H1 (cell line): Measurements from ENCODE around the gene PROCR. TPM values are rescaled to one million over a fixed set of nuclear protein-coding genes. Genes with fewer than 3 reads are reported as not detected.

Experiments
- CBX8 ChIP-seq: fragments of 300-800, 300-1000 bp; sonication (generic); IDR thresholded peaks from 2 replicates; pipeline ENCODE4 v1.7.1; 2016; ENCODE audit warnings: low read depth, low read length, borderline replicate concordance
- CEBPB ChIP-seq: IDR thresholded peaks from 2 replicates; pipeline ENCODE4 v1.6.1; 2012; ENCODE audit warnings: low read depth, low read length
- EZH2 ChIP-seq: fragments of 200-600 bp; sonication (generic); IDR thresholded peaks from 2 replicates; pipeline ENCODE4 v1.7.1; 2012; ENCODE audit warnings: low read depth, mild to moderate bottlenecking, moderate library complexity, low read length, inconsistent platforms; ENCODE audit not compliant: severe bottlenecking
- GABPA ChIP-seq: IDR thresholded peaks from 2 replicates; pipeline ENCODE4 v1.6.1; 2011; ENCODE audit warnings: mild to moderate bottlenecking, low read length, moderate library complexity, borderline replicate concordance; ENCODE audit not compliant: insufficient read depth
- JUND ChIP-seq: IDR thresholded peaks from 2 replicates; pipeline ENCODE4 v1.6.1; 2011; ENCODE audit warnings: mild to moderate bottlenecking, improper control_type of control experiment, low read length
- KDM1A ChIP-seq: fragments of 200-600, 300-600 bp; sonication (generic); IDR thresholded peaks from 2 replicates; pipeline ENCODE4 v1.7.1; 2016; ENCODE audit warnings: mild to moderate bottlenecking, low read length, borderline replicate concordance
- RFX5 ChIP-seq: IDR thresholded peaks from 2 replicates; pipeline ENCODE4 v1.6.1; 2011; ENCODE audit warnings: low read depth, low read length, improper control_type of control experiment, borderline replicate concordance
- TCF12 ChIP-seq: IDR thresholded peaks from 2 replicates; pipeline ENCODE4 v1.6.1; 2011; ENCODE audit warnings: low read depth, mild to moderate bottlenecking, low read length
- polyA plus RNA-seq, 7 experiments: library from polyadenylated mRNA; depleted of rRNA in 3 of 7; stranded (reverse) in 5 of 7; unstranded in 2 of 7; fragments of >200 nt in 5 of 7; fragments of 200-250 nt in 2 of 7; gene quantifications; 1 replicate in 5 of 7; 2 replicates in 1 of 7; 4 replicates in 1 of 7; pipeline versions ENCODE4 v1.2.1 to v1.2.3, GENCODE V29; 2011 to 2013; ENCODE audit warnings: missing spikeins in 2 of 7, mixed read lengths in 2 of 7
- total RNA-seq: library from RNA; stranded (reverse); fragmentation: NEBNext Ultra II Directional; extraction: Animal tissue kit (Norgen Biotek cat#: 25700); gene quantifications from 2 replicates; pipeline ENCODE4 v1.2.1, GENCODE V29; 2021
- TF ChIP-seq, protein P1 (sequence below): fragments of 300-600 bp; sonication (generic); IDR thresholded peaks from 2 replicates; pipeline ENCODE4 v1.7.1; 2012; ENCODE audit warnings: low read length, moderate library complexity, mild to moderate bottlenecking, inconsistent platforms; ENCODE audit not compliant: insufficient replicate concordance
- TF ChIP-seq, protein P2 (sequence below): IDR thresholded peaks from 2 replicates; pipeline ENCODE4 v1.6.1; 2012; ENCODE audit warnings: low read length, inconsistent platforms

The PROCR gene
- total and polyA plus RNA-seq, 2 of the 8 experiments (the other 6 are each of a cell fraction or from before 2014, with no cell fraction given), result 21.3 to 42.9 TPM

DNA sequence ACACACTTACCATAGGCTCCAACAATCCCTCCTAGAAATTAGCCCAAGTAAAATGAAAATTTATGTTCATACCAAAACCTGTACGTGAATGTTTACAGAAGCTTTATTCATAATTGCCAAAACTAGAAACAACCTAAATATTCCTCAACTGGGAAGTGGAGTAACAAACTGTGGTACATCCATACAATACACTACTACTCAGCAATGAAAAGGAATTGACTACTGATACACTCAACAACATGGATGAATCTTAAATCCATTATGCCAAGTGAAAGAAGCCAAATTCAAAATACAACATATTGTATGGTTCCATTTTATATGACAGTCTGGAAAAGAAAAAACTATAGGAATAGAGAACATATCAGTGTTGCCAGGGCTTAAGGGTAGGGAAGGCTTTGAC is 34.9 kb downstream of the PROCR start (continued):
- TF ChIP-seq, protein P1, sequence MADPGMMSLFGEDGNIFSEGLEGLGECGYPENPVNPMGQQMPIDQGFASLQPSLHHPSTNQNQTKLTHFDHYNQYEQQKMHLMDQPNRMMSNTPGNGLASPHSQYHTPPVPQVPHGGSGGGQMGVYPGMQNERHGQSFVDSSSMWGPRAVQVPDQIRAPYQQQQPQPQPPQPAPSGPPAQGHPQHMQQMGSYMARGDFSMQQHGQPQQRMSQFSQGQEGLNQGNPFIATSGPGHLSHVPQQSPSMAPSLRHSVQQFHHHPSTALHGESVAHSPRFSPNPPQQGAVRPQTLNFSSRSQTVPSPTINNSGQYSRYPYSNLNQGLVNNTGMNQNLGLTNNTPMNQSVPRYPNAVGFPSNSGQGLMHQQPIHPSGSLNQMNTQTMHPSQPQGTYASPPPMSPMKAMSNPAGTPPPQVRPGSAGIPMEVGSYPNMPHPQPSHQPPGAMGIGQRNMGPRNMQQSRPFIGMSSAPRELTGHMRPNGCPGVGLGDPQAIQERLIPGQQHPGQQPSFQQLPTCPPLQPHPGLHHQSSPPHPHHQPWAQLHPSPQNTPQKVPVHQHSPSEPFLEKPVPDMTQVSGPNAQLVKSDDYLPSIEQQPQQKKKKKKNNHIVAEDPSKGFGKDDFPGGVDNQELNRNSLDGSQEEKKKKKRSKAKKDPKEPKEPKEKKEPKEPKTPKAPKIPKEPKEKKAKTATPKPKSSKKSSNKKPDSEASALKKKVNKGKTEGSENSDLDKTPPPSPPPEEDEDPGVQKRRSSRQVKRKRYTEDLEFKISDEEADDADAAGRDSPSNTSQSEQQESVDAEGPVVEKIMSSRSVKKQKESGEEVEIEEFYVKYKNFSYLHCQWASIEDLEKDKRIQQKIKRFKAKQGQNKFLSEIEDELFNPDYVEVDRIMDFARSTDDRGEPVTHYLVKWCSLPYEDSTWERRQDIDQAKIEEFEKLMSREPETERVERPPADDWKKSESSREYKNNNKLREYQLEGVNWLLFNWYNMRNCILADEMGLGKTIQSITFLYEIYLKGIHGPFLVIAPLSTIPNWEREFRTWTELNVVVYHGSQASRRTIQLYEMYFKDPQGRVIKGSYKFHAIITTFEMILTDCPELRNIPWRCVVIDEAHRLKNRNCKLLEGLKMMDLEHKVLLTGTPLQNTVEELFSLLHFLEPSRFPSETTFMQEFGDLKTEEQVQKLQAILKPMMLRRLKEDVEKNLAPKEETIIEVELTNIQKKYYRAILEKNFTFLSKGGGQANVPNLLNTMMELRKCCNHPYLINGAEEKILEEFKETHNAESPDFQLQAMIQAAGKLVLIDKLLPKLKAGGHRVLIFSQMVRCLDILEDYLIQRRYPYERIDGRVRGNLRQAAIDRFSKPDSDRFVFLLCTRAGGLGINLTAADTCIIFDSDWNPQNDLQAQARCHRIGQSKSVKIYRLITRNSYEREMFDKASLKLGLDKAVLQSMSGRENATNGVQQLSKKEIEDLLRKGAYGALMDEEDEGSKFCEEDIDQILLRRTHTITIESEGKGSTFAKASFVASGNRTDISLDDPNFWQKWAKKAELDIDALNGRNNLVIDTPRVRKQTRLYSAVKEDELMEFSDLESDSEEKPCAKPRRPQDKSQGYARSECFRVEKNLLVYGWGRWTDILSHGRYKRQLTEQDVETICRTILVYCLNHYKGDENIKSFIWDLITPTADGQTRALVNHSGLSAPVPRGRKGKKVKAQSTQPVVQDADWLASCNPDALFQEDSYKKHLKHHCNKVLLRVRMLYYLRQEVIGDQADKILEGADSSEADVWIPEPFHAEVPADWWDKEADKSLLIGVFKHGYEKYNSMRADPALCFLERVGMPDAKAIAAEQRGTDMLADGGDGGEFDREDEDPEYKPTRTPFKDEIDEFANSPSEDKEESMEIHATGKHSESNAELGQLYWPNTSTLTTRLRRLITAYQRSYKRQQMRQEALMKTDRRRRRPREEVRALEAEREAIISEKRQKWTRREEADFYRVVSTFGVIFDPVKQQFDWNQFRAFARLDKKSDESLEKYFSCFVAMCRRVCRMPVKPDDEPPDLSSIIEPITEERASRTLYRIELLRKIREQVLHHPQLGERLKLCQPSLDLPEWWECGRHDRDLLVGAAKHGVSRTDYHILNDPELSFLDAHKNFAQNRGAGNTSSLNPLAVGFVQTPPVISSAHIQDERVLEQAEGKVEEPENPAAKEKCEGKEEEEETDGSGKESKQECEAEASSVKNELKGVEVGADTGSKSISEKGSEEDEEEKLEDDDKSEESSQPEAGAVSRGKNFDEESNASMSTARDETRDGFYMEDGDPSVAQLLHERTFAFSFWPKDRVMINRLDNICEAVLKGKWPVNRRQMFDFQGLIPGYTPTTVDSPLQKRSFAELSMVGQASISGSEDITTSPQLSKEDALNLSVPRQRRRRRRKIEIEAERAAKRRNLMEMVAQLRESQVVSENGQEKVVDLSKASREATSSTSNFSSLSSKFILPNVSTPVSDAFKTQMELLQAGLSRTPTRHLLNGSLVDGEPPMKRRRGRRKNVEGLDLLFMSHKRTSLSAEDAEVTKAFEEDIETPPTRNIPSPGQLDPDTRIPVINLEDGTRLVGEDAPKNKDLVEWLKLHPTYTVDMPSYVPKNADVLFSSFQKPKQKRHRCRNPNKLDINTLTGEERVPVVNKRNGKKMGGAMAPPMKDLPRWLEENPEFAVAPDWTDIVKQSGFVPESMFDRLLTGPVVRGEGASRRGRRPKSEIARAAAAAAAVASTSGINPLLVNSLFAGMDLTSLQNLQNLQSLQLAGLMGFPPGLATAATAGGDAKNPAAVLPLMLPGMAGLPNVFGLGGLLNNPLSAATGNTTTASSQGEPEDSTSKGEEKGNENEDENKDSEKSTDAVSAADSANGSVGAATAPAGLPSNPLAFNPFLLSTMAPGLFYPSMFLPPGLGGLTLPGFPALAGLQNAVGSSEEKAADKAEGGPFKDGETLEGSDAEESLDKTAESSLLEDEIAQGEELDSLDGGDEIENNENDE, result no peak
- TF ChIP-seq JUND (no peak), TCF12 (no peak), RFX5 (no peak), CBX8 (no peak), CEBPB (no peak), EZH2 (no peak), KDM1A (no peak), GABPA (no peak)
- TF ChIP-seq, protein P2, sequence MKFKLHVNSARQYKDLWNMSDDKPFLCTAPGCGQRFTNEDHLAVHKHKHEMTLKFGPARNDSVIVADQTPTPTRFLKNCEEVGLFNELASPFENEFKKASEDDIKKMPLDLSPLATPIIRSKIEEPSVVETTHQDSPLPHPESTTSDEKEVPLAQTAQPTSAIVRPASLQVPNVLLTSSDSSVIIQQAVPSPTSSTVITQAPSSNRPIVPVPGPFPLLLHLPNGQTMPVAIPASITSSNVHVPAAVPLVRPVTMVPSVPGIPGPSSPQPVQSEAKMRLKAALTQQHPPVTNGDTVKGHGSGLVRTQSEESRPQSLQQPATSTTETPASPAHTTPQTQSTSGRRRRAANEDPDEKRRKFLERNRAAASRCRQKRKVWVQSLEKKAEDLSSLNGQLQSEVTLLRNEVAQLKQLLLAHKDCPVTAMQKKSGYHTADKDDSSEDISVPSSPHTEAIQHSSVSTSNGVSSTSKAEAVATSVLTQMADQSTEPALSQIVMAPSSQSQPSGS, result no peak
